ENCODE data around the gene PRKAG2.

- no peak for TF ChIP-seq GATA2 (IDR thresholded peaks at IDR 0.05; ENCODE audit: low read depth, low read length)
- no peak for TF ChIP-seq GATA3 (IDR thresholded peaks at IDR 0.05; ENCODE audit: low read depth, low read length)
These were observed 97.2 kb downstream of the PRKAG2 start for GRCh38 chr7:151779678-151780077.

Measured in SH-SY5Y (cell line).